Gastroesophageal sphincter (tissue), 3 donors: ENCODE data around the gene THOP1.

ENCODE experiments used
- EP300 ChIP-seq: sonication (generic); formaldehyde crosslinking; IDR thresholded peaks from one replicate; pipeline ENCODE4 v1.6.1; 2017; ENCODE audit warnings: antibody characterized with exemption, mild to moderate bottlenecking
- POLR2A ChIP-seq, 2 donors: fragments of 450-650 bp; IDR thresholded peaks; one replicate each; pipeline ENCODE4 v1.6.1; 2017; ENCODE audit warnings: antibody characterized with exemption in 2 of 2, mild to moderate bottlenecking in 2 of 2, moderate library complexity in 1 of 2
- POLR2AphosphoS5 ChIP-seq: sonication (generic); formaldehyde crosslinking; IDR thresholded peaks from one replicate; pipeline ENCODE4 v1.6.1; 2017; ENCODE audit warnings: antibody characterized with exemption
- TF ChIP-seq, protein P1 (sequence below), 4 experiments: fragments of 200-600 bp in 2 of 4; fragments of 450-650 bp in 2 of 4; sonication (generic) in 1 of 4; IDR thresholded peaks; one replicate each; pipeline ENCODE4 v1.5.1; 2017 to 2019; ENCODE audit warnings: antibody characterized with exemption in 4 of 4, mild to moderate bottlenecking in 2 of 4, moderate library complexity in 2 of 4

DNA sequence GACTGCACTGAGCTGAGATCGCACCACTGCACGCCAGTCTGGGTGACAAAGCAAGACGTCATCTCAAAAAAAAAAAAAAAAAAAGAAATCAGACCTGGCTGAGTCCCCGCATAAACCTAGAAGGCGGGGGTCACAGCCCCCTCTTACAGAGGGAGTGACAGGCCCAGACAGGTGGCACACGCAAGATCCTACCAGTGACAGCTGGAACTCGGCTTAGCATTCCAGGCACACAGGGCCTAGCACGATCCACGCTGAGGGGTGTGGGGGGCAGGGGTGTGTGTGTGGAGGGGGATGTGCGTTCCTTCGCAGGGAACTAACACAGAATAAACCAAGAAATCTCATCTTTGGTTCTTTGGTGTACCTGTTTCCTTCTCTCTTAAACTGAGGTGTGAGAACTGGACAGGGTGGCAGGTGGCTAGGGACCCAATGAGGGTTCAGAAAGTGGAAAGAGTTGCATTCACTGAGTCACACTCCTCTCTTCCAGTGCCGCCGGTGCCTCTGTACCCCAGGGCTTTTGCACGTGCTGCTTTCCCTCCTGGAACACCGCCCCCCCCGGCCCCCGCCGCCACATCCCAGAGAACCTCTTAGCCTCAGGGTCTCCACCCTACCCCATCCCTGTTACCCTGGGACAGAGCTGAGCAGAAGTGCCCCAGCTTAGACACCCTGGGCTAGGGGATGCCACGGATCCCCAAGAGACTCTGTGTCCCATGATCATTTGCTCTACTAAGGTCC is 7.2 kb upstream of the THOP1 start:
- TF ChIP-seq POLR2A (IDR thresholded peaks at IDR 0.05) = no peak
- TF ChIP-seq, protein P1, sequence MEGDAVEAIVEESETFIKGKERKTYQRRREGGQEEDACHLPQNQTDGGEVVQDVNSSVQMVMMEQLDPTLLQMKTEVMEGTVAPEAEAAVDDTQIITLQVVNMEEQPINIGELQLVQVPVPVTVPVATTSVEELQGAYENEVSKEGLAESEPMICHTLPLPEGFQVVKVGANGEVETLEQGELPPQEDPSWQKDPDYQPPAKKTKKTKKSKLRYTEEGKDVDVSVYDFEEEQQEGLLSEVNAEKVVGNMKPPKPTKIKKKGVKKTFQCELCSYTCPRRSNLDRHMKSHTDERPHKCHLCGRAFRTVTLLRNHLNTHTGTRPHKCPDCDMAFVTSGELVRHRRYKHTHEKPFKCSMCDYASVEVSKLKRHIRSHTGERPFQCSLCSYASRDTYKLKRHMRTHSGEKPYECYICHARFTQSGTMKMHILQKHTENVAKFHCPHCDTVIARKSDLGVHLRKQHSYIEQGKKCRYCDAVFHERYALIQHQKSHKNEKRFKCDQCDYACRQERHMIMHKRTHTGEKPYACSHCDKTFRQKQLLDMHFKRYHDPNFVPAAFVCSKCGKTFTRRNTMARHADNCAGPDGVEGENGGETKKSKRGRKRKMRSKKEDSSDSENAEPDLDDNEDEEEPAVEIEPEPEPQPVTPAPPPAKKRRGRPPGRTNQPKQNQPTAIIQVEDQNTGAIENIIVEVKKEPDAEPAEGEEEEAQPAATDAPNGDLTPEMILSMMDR (IDR thresholded peaks at IDR 0.05) = no peak
- no peak for TF ChIP-seq EP300
- no peak for TF ChIP-seq POLR2AphosphoS5
